AG09309 (cell line): ENCODE results near the gene YKT6.

Source experiments
- DNase-seq: peaks from one replicate; pipeline ENCODE4 v3.0.0-alpha.2; 2010; ENCODE audit warnings: low read depth
- H3K4me3 ChIP-seq: 2 replicates; pipeline ENCODE4 v1.5.1; 2011; ENCODE audit warnings: mild to moderate bottlenecking, low read depth, low read length, moderate library complexity; ENCODE audit not compliant: control insufficient read depth
- TF ChIP-seq, protein P1 (sequence below): IDR thresholded peaks from 2 replicates; pipeline ENCODE4 v1.5.1; 2011; ENCODE audit warnings: mild to moderate bottlenecking, low read depth, low read length, inconsistent platforms; ENCODE audit not compliant: insufficient read depth, control insufficient read depth; ENCODE audit errors: missing control alignments

YKT6 gene

DNA sequence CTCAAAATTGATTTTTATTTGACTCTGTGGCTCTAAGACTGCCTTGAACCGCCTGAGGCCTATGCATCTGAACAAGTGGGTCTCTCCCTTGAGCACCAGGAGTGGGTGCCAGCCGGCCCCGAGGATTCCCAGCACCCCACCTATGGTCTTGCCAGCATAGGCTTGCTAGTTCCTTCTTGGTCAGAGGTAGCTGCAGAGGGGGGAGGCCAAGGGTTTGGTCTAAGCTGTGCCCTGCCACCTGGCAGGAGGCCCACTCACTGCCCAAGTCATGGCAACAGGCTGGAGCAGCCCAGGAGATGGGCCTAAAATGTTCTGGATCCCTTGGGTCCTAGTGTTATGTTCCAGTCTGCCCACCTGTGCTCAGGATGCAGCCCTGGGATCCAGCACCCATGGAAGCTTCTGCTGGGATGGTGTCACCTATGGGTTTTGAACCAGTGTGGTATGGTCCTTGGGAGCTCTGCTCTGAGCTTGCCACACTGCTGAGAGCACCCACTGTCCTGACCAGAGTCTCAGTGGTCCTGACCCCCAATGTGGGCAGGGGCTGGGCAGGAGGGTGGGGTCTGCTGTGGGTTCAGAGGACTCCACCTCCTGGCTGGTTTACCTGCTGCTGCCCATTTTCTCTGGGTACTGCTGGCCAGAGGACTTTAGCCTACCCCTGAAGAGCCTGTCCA, 12.6 kb downstream of the YKT6 start:
- TF ChIP-seq, protein P1, sequence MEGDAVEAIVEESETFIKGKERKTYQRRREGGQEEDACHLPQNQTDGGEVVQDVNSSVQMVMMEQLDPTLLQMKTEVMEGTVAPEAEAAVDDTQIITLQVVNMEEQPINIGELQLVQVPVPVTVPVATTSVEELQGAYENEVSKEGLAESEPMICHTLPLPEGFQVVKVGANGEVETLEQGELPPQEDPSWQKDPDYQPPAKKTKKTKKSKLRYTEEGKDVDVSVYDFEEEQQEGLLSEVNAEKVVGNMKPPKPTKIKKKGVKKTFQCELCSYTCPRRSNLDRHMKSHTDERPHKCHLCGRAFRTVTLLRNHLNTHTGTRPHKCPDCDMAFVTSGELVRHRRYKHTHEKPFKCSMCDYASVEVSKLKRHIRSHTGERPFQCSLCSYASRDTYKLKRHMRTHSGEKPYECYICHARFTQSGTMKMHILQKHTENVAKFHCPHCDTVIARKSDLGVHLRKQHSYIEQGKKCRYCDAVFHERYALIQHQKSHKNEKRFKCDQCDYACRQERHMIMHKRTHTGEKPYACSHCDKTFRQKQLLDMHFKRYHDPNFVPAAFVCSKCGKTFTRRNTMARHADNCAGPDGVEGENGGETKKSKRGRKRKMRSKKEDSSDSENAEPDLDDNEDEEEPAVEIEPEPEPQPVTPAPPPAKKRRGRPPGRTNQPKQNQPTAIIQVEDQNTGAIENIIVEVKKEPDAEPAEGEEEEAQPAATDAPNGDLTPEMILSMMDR, result no peak
- no peak overlapping the region for H3K4me3 ChIP-seq
- no peak for DNase-seq

DNA sequence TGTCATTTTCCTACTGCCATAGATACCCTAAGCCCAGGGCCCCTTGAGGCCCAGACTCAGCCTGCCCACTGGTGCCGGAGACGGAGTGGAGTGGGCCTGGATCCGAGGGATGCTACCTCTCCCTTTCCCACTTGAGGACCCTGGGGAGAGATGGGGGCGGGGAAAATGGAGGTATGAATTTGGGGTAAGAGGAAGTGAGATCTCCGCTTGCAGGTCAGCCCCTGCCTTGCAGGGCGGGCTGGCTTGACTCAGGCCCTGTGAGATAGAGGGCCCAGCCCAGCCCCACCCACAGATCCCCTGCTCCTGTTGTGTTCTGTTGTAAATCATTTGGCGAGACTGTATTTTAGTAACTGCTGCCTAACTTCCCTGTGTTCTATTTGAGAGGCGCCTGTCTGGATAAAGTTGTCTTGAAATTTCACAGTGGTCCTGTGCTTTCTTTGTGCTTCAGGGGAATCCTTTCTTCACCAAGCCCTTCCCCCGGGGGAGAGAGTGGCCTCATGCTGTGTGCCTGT, 13.2 kb downstream of the YKT6 start:
- H3K4me3 ChIP-seq, result no peak overlapping the region
- DNase-seq, result no peak
- TF ChIP-seq, protein P1, result no peak

- no peak for DNase-seq
- no peak overlapping the region for H3K4me3 ChIP-seq
These were observed 14.8 kb downstream of the YKT6 start for GRCh38 chr7:44215531-44215930.

GRCh38 chr7:44216019-44216418, 15.2 kb downstream of the YKT6 start:
- H3K4me3 ChIP-seq, result no peak overlapping the region
- no peak for DNase-seq
- TF ChIP-seq, protein P1, result no peak

More at GRCh38 chr7:44215531-44215930, 14.8 kb downstream of the YKT6 start:
- TF ChIP-seq, protein P1, result no peak

DNA sequence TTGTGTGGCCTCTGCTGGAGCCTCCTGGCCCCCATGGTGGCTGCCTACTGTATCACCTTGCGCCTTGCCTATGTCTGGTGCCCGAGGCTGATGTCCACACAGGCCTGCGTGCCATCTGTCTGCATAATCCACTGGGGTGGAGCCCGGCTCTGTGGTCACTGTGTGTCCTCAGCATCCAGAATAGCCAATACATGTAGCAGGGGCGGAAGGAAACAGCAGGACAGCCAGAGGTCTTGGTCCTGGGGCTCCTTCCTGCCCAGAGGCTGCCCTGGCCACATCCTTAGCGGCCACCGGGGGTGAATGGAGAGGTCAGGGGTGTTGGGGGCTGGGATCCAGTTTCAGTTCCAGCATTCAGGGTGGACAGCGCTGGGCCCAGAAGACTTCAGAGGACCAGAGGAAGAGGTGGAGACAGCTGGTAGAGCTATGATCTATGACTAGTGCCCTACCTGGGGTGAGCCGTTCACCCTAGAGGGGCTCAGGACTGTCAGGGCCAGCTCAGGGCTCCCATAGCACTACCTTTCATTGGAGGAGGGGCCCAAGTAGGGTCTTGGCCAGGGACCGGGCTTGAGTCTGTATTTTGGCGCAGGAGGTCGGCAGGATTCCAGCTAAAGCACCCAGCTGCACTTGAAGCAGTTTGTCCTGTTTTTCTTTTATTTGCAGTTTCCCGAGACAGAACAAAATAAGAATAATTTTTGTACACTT, 15.9 kb downstream of the YKT6 start:
- no peak for DNase-seq
- TF ChIP-seq, protein P1, result no peak
- no peak overlapping the region for H3K4me3 ChIP-seq

GRCh38 chr7:44217223-44217714, 16.5 kb downstream of the YKT6 start:
- no peak for DNase-seq
- TF ChIP-seq, protein P1, result no peak
- H3K4me3 ChIP-seq, result no peak overlapping the region
